ENCODE measurements around the gene DNMT3A.
A peak's percentile ranks its signal among the peaks of the same experiment; 100 is the strongest.

DNA sequence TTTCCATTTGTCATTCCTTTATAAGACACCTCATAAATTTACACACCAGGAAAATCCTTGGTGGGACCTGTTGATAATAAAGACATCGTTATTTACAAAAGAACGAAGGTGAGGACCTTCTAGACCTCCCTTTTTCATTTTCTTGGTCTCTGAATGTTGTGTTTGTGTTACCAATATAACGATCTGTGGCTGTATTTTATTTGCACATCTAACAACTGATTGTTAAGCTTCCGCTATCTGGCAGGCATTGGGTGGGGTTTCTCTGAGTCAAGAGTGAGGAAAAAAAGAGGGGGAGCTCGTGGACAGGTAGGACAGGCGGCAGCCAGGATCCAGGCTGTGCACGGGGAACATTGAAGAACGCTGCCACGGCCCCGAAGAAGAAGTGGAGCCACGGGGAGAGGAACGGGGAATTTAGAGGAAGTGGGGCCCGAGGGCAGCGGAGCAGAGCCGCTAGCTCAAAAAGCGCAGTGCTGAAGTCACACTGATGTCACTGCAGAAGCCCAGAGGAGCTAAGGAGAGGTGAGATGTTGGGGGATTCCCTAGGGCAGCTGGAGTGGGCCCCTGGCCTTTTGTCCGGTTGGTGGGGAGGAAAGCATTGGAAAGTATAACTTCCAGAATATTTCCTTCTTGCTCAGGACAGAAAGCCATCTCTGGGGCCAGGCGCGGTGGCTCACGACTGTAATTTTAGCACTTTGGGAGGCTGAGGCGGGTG, 20.9 kb upstream of the DNMT3A start:
- no peak for TF ChIP-seq CTCF (IDR thresholded peaks at IDR 0.05)
- no peak for TF ChIP-seq POLR2A (IDR thresholded peaks at IDR 0.05)
- peak in 1 of 4 donors; percentile 14 for TF ChIP-seq POLR2AphosphoS5 (IDR thresholded peaks at IDR 0.05)
- no peak for TF ChIP-seq EP300 (IDR thresholded peaks at IDR 0.05)

Measured in sigmoid colon (tissue), 4 donors.